KMS-11 (cell line): ENCODE measurements around the gene ZFR.

Experiments used
- H2AFZ ChIP-seq: fragments of 200-600 bp; sonication (generic); 2 replicates; pipeline ENCODE4 v1.6.1; 2016; ENCODE audit warnings: antibody characterized with exemption, mixed run types, low read depth
- H3K27ac ChIP-seq: fragments of 200-600 bp; sonication (generic); 2 replicates; pipeline ENCODE4 v1.6.1; 2016; ENCODE audit warnings: mild to moderate bottlenecking, mixed run types
- H3K27me3 ChIP-seq: fragments of 200-600 bp; sonication (generic); 2 replicates; pipeline ENCODE4 v1.6.1; 2017; ENCODE audit warnings: mild to moderate bottlenecking, low read depth, mixed run types, moderate library complexity; ENCODE audit not compliant: insufficient read depth
- H3K36me3 ChIP-seq: fragments of 200-600 bp; sonication (generic); 2 replicates; pipeline ENCODE4 v1.6.1; 2017; ENCODE audit warnings: mild to moderate bottlenecking, mixed run types; ENCODE audit not compliant: insufficient read depth
- H3K4me1 ChIP-seq: fragments of 200-600 bp; sonication (generic); 2 replicates; pipeline ENCODE4 v1.6.1; 2016; ENCODE audit warnings: mild to moderate bottlenecking, low read depth, mixed run types; ENCODE audit not compliant: poor library complexity, severe bottlenecking
- H3K4me2 ChIP-seq: fragments of 200-600 bp; sonication (generic); 2 replicates; pipeline ENCODE4 v1.7.0; 2016; ENCODE audit warnings: mild to moderate bottlenecking, mixed run types
- H3K4me3 ChIP-seq: fragments of 200-600 bp; sonication (generic); IDR thresholded peaks from 2 replicates; pipeline ENCODE4 v1.6.1; 2017; ENCODE audit warnings: low read depth, low read length, mixed read lengths; ENCODE audit not compliant: insufficient read depth
- H3K79me2 ChIP-seq: fragments of 200-600 bp; sonication (generic); 2 replicates; pipeline ENCODE4 v1.6.1; 2016; ENCODE audit warnings: low read depth, mixed run types; ENCODE audit not compliant: insufficient read depth
- H3K9ac ChIP-seq: fragments of 200-600 bp; sonication (generic); 2 replicates; pipeline ENCODE4 v1.6.1; 2016; ENCODE audit warnings: mild to moderate bottlenecking, mixed run types
- H4K20me1 ChIP-seq: fragments of 200-600 bp; sonication (generic); 2 replicates; pipeline ENCODE4 v1.6.1; 2016; ENCODE audit warnings: mild to moderate bottlenecking, mixed run types; ENCODE audit not compliant: insufficient read depth
- CTCF ChIP-seq: fragments of 200-600 bp; sonication (generic); conservative IDR thresholded peaks from 2 replicates; pipeline ENCODE4 v1.6.1; 2017; ENCODE audit warnings: low read depth, mild to moderate bottlenecking, antibody characterized with exemption, low read length, moderate library complexity, mixed read lengths

ZFR gene

DNA sequence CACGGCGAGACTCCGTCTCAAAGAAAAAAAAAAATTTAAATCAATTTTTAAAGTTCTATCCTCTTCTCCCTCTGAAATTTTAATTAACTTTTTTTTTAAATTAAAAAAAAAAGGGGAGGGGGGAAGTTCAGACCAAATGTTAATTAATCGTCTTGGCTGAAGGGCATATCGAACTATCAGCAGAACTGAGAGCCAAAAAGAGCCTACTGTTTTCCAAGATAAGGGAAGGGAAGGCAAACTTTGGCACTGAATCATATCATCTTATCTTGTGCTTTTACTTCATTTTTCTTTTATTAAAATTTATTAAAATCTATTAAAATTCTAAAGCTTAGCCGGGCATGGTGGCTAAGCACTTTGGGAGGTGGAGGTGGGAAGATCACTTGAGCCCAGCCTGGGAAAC lies 85.9 kb downstream of the ZFR start:
- H3K79me2 ChIP-seq: no peaks in the 10 kb centered on the region
- no peaks in the 10 kb centered on the region for H4K20me1 ChIP-seq
- H3K27ac ChIP-seq: no peak overlapping the region
- H3K9ac ChIP-seq: no peak overlapping the region
- H3K27me3 ChIP-seq: no peaks in the 10 kb centered on the region
- H3K4me2 ChIP-seq: no peak overlapping the region
- no peaks in the 10 kb centered on the region for H3K4me1 ChIP-seq
- no peak for TF ChIP-seq CTCF
- H2AFZ ChIP-seq: no peak overlapping the region
- H3K36me3 ChIP-seq: no peaks in the 10 kb centered on the region; the same call in 1 of the 2 replicates
- no peak overlapping the region for H3K4me3 ChIP-seq

- H3K36me3 ChIP-seq: no peaks in the 10 kb centered on the region; the same call in 1 of the 2 replicates
- no peak for TF ChIP-seq CTCF
- no peaks in the 10 kb centered on the region for H3K79me2 ChIP-seq
- H3K4me1 ChIP-seq: no peaks in the 10 kb centered on the region
- H3K9ac ChIP-seq: no peak overlapping the region
- no peaks in the 10 kb centered on the region for H4K20me1 ChIP-seq
- H3K4me2 ChIP-seq: no peak overlapping the region
- H2AFZ ChIP-seq: no peak overlapping the region
- no peaks in the 10 kb centered on the region for H3K27me3 ChIP-seq
- H3K27ac ChIP-seq: no peak overlapping the region
- H3K4me3 ChIP-seq: no peak overlapping the region
These were observed 86.9 kb downstream of the ZFR start for GRCh38 chr5:32357658-32358057.

DNA sequence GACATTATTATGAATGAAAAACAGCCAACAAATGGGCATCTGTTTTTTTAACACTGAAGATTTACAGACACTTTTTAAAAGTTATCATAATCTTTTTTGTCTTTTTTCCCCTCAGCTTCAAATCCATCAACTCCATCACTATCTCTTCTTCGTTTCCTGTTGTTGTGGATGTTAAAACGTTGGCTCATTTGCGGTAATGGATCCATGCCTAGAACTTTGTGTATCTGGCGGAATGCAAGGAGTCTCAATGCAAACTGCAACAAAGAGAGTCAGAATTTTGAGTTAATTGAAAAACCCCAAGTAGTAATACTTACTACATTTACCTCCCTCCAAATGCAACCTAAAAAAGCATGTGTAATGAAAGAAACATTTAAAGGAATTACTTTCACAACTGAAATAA lies 88.9 kb downstream of the ZFR start:
- no peak overlapping the region for H3K4me2 ChIP-seq
- H3K9ac ChIP-seq: no peak overlapping the region
- H4K20me1 ChIP-seq: no peaks in the 10 kb centered on the region
- H3K36me3 ChIP-seq: no peaks in the 10 kb centered on the region; the same call in 1 of the 2 replicates
- no peaks in the 10 kb centered on the region for H3K4me1 ChIP-seq
- H3K79me2 ChIP-seq: no peaks in the 10 kb centered on the region
- no peak overlapping the region for H3K27ac ChIP-seq
- no peak for TF ChIP-seq CTCF
- H3K27me3 ChIP-seq: no peaks in the 10 kb centered on the region
- no peak overlapping the region for H2AFZ ChIP-seq
- no peak overlapping the region for H3K4me3 ChIP-seq

- no peaks in the 10 kb centered on the region for H3K79me2 ChIP-seq
- H3K4me2 ChIP-seq: no peak overlapping the region
- H3K27me3 ChIP-seq: no peaks in the 10 kb centered on the region
- no peak overlapping the region for H3K27ac ChIP-seq
- no peaks in the 10 kb centered on the region for H3K4me1 ChIP-seq
- no peak overlapping the region for H3K4me3 ChIP-seq
- no peak overlapping the region for H2AFZ ChIP-seq
- TF ChIP-seq CTCF: no peak
- no peak overlapping the region for H3K9ac ChIP-seq
- no peaks in the 10 kb centered on the region; the same call in 1 of the 2 replicates for H3K36me3 ChIP-seq
- H4K20me1 ChIP-seq: no peaks in the 10 kb centered on the region
These were observed 91.1 kb downstream of the ZFR start for GRCh38 chr5:32353420-32353819.

DNA sequence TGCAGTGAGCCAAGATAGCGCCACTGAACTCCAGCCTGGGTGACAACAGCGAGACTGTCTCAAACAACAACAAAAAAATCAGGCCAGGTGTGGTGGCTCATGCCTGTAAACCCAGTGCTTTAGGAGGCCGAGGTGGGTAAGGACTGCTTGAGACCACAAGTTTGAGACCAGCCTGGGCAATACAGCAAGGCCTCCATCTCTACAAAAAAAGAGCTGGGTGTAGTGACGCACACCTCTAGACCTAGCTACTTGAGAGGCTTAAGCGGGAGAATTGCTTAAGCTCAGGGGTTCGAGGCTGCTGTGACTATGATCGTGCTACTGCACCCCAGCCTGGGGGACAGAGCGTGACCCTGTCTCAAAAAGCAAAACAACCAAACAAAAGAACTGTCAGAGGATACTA lies 91.9 kb downstream of the ZFR start:
- H3K79me2 ChIP-seq: no peaks in the 10 kb centered on the region
- no peak for TF ChIP-seq CTCF
- H3K4me2 ChIP-seq: no peak overlapping the region
- no peak overlapping the region for H3K4me3 ChIP-seq
- no peaks in the 10 kb centered on the region for H3K4me1 ChIP-seq
- H3K9ac ChIP-seq: no peak overlapping the region
- no peaks in the 10 kb centered on the region; the same call in 1 of the 2 replicates for H3K36me3 ChIP-seq
- H3K27me3 ChIP-seq: no peaks in the 10 kb centered on the region
- no peak overlapping the region for H3K27ac ChIP-seq
- no peak overlapping the region for H2AFZ ChIP-seq
- no peaks in the 10 kb centered on the region for H4K20me1 ChIP-seq
